GM12878 (cell line): ENCODE measurements around the gene MCOLN2. TPM values are rescaled to one million over a fixed set of nuclear protein-coding genes. Genes with fewer than 3 reads are reported as not detected.

ENCODE experiments used
- ATAC-seq: fragments of 200-7000 bp; cut with Tn5 transposase; 3 replicates; pipeline ENCODE4 v1.9.1; 2020; ENCODE audit warnings: mild to moderate bottlenecking, moderate library complexity
- BruUV-seq: library from RNA; stranded (reverse); fragments of 400-500 nt; replicated peaks from 2 replicates; lab custom pipeline; 2021; lab: Mats Ljungman, UMichigan
- CTCF ChIA-PET: fragments of 300-600 bp; sonication (Branson Sonifier 250); formaldehyde crosslinking; extraction: SDS; loops from one replicate; lab custom pipeline; 2021; ENCODE audit warnings: inconsistent platforms; lab: Yijun Ruan, JAX
- POLR2A ChIA-PET: fragments of 350-600 bp; formaldehyde crosslinking; extraction: SDS; loops from one replicate; lab custom pipeline; 2021; ENCODE audit warnings: inconsistent platforms; lab: Charles Lee
- RAD21 ChIA-PET: fragments of 300-600 bp; sonication (Branson Sonifier 250); formaldehyde crosslinking; loops from one replicate; lab custom pipeline; 2023; ENCODE audit warnings: antibody characterized with exemption; ENCODE audit not compliant: unreplicated experiment; lab: Charles Lee
- SMC1A ChIA-PET: fragments of 300-600 bp; sonication (Branson Sonifier 250); formaldehyde crosslinking; loops from one replicate; lab custom pipeline; 2023; ENCODE audit not compliant: unreplicated experiment, uncharacterized antibody; lab: Charles Lee
- DNase-seq: peaks from one replicate; pipeline ENCODE4 v3.0.0-alpha.2; 2011; ENCODE audit warnings: low read depth, low spot score
- FAIRE-seq: peaks from 3 replicates; lab custom pipeline; 2011; peaks lifted over from hg19 to GRCh38; lab: Jason Lieb, UNC
- H2AFZ ChIP-seq: 2 replicates; pipeline ENCODE4 v1.6.0; 2011; ENCODE audit warnings: low read depth, low read length, control low read depth; ENCODE audit not compliant: control insufficient read depth
- H3K27ac ChIP-seq: 2 replicates; pipeline ENCODE4 v1.5.1; 2011; ENCODE audit warnings: control low read depth; ENCODE audit not compliant: control insufficient read depth, insufficient read depth
- H3K27me3 ChIP-seq, 2 experiments: replicated peaks in 1 of 2; 2 replicates each; pipeline versions ENCODE4 v1.6.0 to v1.6.1; 2011; ENCODE audit warnings: low read length in 1 of 2; ENCODE audit not compliant: control insufficient read depth in 2 of 2, insufficient read depth in 2 of 2
- H3K36me3 ChIP-seq, 2 experiments: 2 replicates each; pipeline ENCODE4 v1.5.1; 2011; ENCODE audit warnings: low read length in 1 of 2; ENCODE audit not compliant: control insufficient read depth in 2 of 2, insufficient read depth in 2 of 2
- H3K4me1 ChIP-seq: 2 replicates; pipeline ENCODE4 v1.6.1; 2011; ENCODE audit warnings: mild to moderate bottlenecking, low read length, moderate library complexity, mixed read lengths; ENCODE audit not compliant: control insufficient read depth, insufficient read depth
- H3K4me2 ChIP-seq: 2 replicates; pipeline ENCODE4 v1.6.0; 2011; ENCODE audit warnings: control low read depth; ENCODE audit not compliant: control insufficient read depth, insufficient read depth
- H3K4me3 ChIP-seq: fragments of 200-600 bp; sonication (generic); 2 replicates; pipeline ENCODE4 v1.5.1; 2016
- H3K79me2 ChIP-seq: 2 replicates; pipeline ENCODE4 v1.6.0; 2011; ENCODE audit warnings: low read length; ENCODE audit not compliant: control insufficient read depth, insufficient read depth
- H3K9ac ChIP-seq: 2 replicates; pipeline ENCODE4 v1.8.0; 2011; ENCODE audit warnings: low read length, control low read depth, mixed read lengths; ENCODE audit not compliant: control insufficient read depth, insufficient read depth
- H3K9me3 ChIP-seq: replicated peaks from 3 replicates; pipeline ENCODE4 v1.5.1; 2011; ENCODE audit warnings: mild to moderate bottlenecking, low read length; ENCODE audit not compliant: control insufficient read depth, insufficient read depth
- H4K20me1 ChIP-seq: 2 replicates; pipeline ENCODE4 v1.6.0; 2011; ENCODE audit not compliant: control insufficient read depth, insufficient read depth
- BACH1 ChIP-seq: fragments of 450-650 bp; IDR thresholded peaks from 2 replicates; pipeline ENCODE4 v1.6.1; 2017; ENCODE audit warnings: mild to moderate bottlenecking, borderline replicate concordance
- CEBPB ChIP-seq, 2 experiments: fragments of 150-350 bp in 1 of 2; IDR thresholded peaks; 2 replicates each; pipeline ENCODE4 v1.6.1; 2012 to 2014; ENCODE audit warnings: low read depth in 2 of 2, low read length in 2 of 2, borderline replicate concordance in 1 of 2, inconsistent platforms in 1 of 2
- CHD1 ChIP-seq: IDR thresholded peaks from 2 replicates; pipeline ENCODE4 v1.6.1; 2012; ENCODE audit warnings: low read depth, low read length, improper control_type of control experiment
- ETV6 ChIP-seq, 2 experiments: fragments of 450-650 bp in 1 of 2; IDR thresholded peaks in 1 of 2; conservative IDR thresholded peaks in 1 of 2; 2 replicates each; pipeline ENCODE4 v1.6.1; 2014; ENCODE audit warnings: antibody characterized with exemption in 1 of 2, borderline replicate concordance in 1 of 2, low read depth in 1 of 2, mild to moderate bottlenecking in 1 of 2, moderate library complexity in 1 of 2
- HCFC1 ChIP-seq: fragments of 150-350 bp; IDR thresholded peaks from 2 replicates; pipeline ENCODE4 v1.6.1; 2014; ENCODE audit warnings: low read length
- HDAC6 ChIP-seq: fragments of 200-600 bp; sonication (generic); IDR thresholded peaks from one replicate; pipeline ENCODE4 v1.8.0; 2017; ENCODE audit warnings: antibody characterized with exemption; ENCODE audit not compliant: unreplicated experiment
- IKZF1 ChIP-seq: fragments of 450-650 bp; conservative IDR thresholded peaks from 2 replicates; pipeline ENCODE4 v1.6.1; 2017; ENCODE audit warnings: antibody characterized with exemption, mild to moderate bottlenecking
- IRF5 ChIP-seq: fragments of 450-650 bp; IDR thresholded peaks from 2 replicates; pipeline ENCODE4 v1.6.1; 2017; ENCODE audit warnings: borderline replicate concordance
- JUNB ChIP-seq: IDR thresholded peaks from 2 replicates; pipeline ENCODE4 v1.6.1; 2016; ENCODE audit warnings: antibody characterized with exemption, mild to moderate bottlenecking
- JUND ChIP-seq: IDR thresholded peaks from 2 replicates; pipeline ENCODE4 v1.6.1; 2012; ENCODE audit warnings: low read depth, mild to moderate bottlenecking, low read length, improper control_type of control experiment, moderate library complexity
- KAT2A ChIP-seq: conservative IDR thresholded peaks from 2 replicates; pipeline ENCODE4 v1.6.1; 2011; ENCODE audit warnings: low read depth, low read length; ENCODE audit not compliant: control insufficient read depth
- NKRF ChIP-seq: fragments of 450-650 bp; conservative IDR thresholded peaks from 2 replicates; pipeline ENCODE4 v1.6.1; 2017; ENCODE audit warnings: mild to moderate bottlenecking, moderate library complexity
- PAX5 ChIP-seq: IDR thresholded peaks from 2 replicates; pipeline ENCODE4 v1.6.1; 2011; ENCODE audit warnings: low read depth, low read length, borderline replicate concordance
- RCOR1 ChIP-seq: conservative IDR thresholded peaks from 2 replicates; pipeline ENCODE4 v1.6.1; 2012; ENCODE audit warnings: low read depth, low read length, improper control_type of control experiment
- RELB ChIP-seq: fragments of 450-650 bp; IDR thresholded peaks from 2 replicates; pipeline ENCODE4 v1.6.1; 2017; ENCODE audit warnings: low read depth, mild to moderate bottlenecking, moderate library complexity
- SREBF1 ChIP-seq: IDR thresholded peaks from 2 replicates; pipeline ENCODE4 v1.6.1; 2012; ENCODE audit warnings: mild to moderate bottlenecking, low read length
- STAT1 ChIP-seq: fragments of 450-650 bp; conservative IDR thresholded peaks from 2 replicates; pipeline ENCODE4 v1.6.1; 2014; ENCODE audit warnings: antibody characterized with exemption, mild to moderate bottlenecking
- WGBS: methylation state at CpG from one replicate; pipeline ENCODE4 v1.1.6; 2016; ENCODE audit warnings: low lambda C conversion rate; ENCODE audit not compliant: insufficient replicate concordance, insufficient coverage; ENCODE audit errors: missing lambda C conversion rate; 5-methylcytosine and 5-hydroxymethylcytosine counted together
- in situ Hi-C: fragments of 300-500 bp; cut with MboI; formaldehyde crosslinking; loops from 9 replicates; pipeline ENCODE4 v1.14.3; 2018; ENCODE audit warnings: mixed read lengths
- intact Hi-C: fragments of 100-400 bp; cut with micrococcal nuclease; formaldehyde crosslinking; loops from one replicate; pipeline ENCODE4 v1.14.2; 2022; ENCODE audit not compliant: unreplicated experiment
- polyA plus RNA-seq, 11 experiments: library from polyadenylated mRNA; depleted of rRNA in 4 of 11; unstranded in 6 of 11; stranded (reverse) in 5 of 11; fragments of >200 nt; fragmentation: Nextera tagmentation in 4 of 11; fragmentation: Illumina TruSeq in 1 of 11; extraction: Ambion mirVana in 4 of 11; extraction: Trizol in 1 of 11; gene quantifications; 1 replicate in 1 of 11; 2 replicates in 10 of 11; pipeline versions ENCODE4 v1.2.1 to v1.2.3, GENCODE V29; 2011 to 2016; ENCODE audit warnings: inconsistent platforms in 2 of 11, missing spikeins in 2 of 11, low read depth in 1 of 11
- total RNA-seq, 4 experiments: library from RNA; depleted of rRNA in 3 of 4; stranded (reverse); fragments of >200 nt in 3 of 4; fragmentation: Illumina TruSeq in 1 of 4; extraction: Trizol in 1 of 4; gene quantifications; 2 replicates each; pipeline versions ENCODE4 v1.2.1 to v1.2.3, GENCODE V29; 2013 to 2021
- TF ChIP-seq, protein P1 (sequence below): fragments of 450-650 bp; IDR thresholded peaks from 2 replicates; pipeline ENCODE4 v1.6.1; 2017; ENCODE audit warnings: antibody characterized with exemption, mild to moderate bottlenecking, moderate library complexity

The MCOLN2 gene
- total and polyA plus RNA-seq, 10 of the 15 experiments (the other 5 are each of a cell fraction or from before 2014, with no cell fraction given): 25.9 to 233 (median 109) TPM

- DNase-seq: no peak
- Histone ChIP-seq H3K4me2 (no peak overlapping the region), H3K27ac (no peak overlapping the region), H3K9me3 (no peaks in the 10 kb centered on the region; the same call in 2 of the 3 replicates), H4K20me1 (no peaks in the 10 kb centered on the region), H2AFZ (no peak overlapping the region), H3K9ac (no peak overlapping the region), H3K27me3 (peaks cover 0 to 2% of the 10 kb centered on the region in 2 experiments; a peak in 1 of 4 replicates), H3K4me1 (no peaks in the 10 kb centered on the region), H3K36me3 (no peaks in the 10 kb centered on the region), H3K79me2 (no peaks in the 10 kb centered on the region), H3K4me3 (no peak overlapping the region)
- SMC1A ChIA-PET: interaction anchor here (0.8 to 2.0 kb wide), 2 partner anchors 16 to 25 kb away, joined by 4 to 6 read pairs; no protein-coding TSS in a partner anchor
- no TSS peak for BruUV-seq
- CTCF ChIA-PET: no interaction called here
- intact Hi-C loops (no loop called here), in situ Hi-C loops (no loop called here)
- WGBS: 43% methylated on average over 4 of the region's 4 CpGs
- ATAC-seq: no peak
- RAD21 ChIA-PET: interaction anchor here (1.8 kb wide), 1 partner anchor 94 kb away, joined by 3 read pairs; no protein-coding TSS in a partner anchor
- FAIRE-seq: no peak
- POLR2A ChIA-PET: no interaction called here
- no peak for TF ChIP-seq KAT2A
- TF ChIP-seq RELB: no peak
- no peak for TF ChIP-seq IKZF1
- no peak for TF ChIP-seq JUND
- TF ChIP-seq BACH1: no peak
- no peak for TF ChIP-seq ETV6 (conservative IDR thresholded peaks at IDR 0.05 in 1 of 2, IDR thresholded peaks at IDR 0.05 in 1 of 2; ENCODE audit: borderline replicate concordance in 1 of 2, low read depth in 1 of 2)
- TF ChIP-seq IRF5: no peak
- no peak for TF ChIP-seq CHD1
- no peak for TF ChIP-seq HCFC1
- no peak for TF ChIP-seq SREBF1
- no peak for TF ChIP-seq NKRF
- no peak for TF ChIP-seq HDAC6
- TF ChIP-seq STAT1: no peak
- TF ChIP-seq JUNB: no peak
- TF ChIP-seq PAX5: no peak
- TF ChIP-seq, protein P1, sequence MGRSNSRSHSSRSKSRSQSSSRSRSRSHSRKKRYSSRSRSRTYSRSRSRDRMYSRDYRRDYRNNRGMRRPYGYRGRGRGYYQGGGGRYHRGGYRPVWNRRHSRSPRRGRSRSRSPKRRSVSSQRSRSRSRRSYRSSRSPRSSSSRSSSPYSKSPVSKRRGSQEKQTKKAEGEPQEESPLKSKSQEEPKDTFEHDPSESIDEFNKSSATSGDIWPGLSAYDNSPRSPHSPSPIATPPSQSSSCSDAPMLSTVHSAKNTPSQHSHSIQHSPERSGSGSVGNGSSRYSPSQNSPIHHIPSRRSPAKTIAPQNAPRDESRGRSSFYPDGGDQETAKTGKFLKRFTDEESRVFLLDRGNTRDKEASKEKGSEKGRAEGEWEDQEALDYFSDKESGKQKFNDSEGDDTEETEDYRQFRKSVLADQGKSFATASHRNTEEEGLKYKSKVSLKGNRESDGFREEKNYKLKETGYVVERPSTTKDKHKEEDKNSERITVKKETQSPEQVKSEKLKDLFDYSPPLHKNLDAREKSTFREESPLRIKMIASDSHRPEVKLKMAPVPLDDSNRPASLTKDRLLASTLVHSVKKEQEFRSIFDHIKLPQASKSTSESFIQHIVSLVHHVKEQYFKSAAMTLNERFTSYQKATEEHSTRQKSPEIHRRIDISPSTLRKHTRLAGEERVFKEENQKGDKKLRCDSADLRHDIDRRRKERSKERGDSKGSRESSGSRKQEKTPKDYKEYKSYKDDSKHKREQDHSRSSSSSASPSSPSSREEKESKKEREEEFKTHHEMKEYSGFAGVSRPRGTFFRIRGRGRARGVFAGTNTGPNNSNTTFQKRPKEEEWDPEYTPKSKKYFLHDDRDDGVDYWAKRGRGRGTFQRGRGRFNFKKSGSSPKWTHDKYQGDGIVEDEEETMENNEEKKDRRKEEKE: no peak
- TF ChIP-seq RCOR1: no peak
- TF ChIP-seq CEBPB (IDR thresholded peaks at IDR 0.05; ENCODE audit: borderline replicate concordance in 1 of 2, low read depth in 2 of 2, low read length in 2 of 2): no peak
Observed at GRCh38 chr1:84877592-84877991, 119.3 kb downstream of the MCOLN2 start.
